DLD1 (cell line): Measurements from ENCODE around the gene TMEM272.

Experiments
- in situ Hi-C: cut with HindIII; loops from 2 replicates; pipeline ENCODE4 v1.10.0; 2017; ENCODE audit warnings: low sequenced_read_pairs

The TMEM272 gene

DNA sequence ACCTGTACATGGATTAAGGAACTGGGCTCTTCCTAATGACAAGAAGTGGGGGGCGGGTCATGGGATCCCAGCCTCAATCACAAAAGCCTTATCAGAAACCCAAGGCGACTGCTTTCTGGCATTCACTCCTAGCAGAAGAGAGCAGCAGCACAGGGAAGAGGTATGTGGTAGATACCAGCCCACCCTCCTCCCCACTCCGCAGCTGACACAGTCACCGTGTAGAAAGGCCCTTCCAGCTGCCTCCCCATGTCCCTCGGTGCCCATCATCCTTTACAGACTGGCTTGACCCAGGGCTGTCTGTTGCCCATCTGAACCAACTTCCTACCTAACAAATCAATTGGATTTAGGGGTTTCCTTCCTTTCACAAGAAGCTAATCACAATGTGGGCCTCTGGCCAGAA is 37.9 kb downstream of the TMEM272 start:
- in situ Hi-C loops: no loop called here

DNA sequence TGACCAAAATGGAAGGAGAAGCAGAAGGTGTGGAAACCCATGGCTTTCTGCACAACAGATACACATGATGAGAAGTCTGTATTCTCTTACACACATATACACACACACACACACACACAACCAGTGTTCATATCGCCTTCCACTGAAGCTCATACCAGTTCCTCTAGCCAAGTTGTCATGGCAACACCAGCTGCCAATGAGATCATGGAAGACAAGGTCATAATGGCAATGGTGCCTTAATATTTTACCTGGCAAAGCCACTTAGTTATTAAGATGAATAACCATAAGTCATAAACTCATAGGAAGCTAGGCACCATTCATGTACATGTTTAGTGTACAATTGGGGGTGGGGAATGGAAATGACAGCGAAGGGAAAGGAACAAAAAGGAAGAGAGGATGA is 38.4 kb downstream of the TMEM272 start:
- in situ Hi-C loops: no loop called here

DNA sequence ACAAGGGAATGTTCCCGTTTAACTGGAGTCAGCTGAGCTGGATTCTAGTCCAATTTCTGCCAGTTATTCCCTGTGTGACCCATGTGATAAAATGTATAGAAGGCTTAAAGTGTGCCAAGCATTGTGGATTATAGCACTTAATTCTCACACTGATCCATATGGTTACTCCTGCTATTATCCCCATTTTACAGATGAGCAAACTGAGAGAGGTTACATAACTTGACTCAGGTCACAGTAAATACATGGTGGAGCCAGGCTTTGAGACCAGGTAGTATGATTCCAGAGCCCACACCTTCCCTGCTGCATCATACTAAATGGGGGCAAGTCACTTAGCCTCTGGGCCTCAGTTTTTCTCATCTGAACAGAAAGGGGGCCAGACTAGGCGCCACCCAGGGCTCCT is 39.1 kb downstream of the TMEM272 start:
- in situ Hi-C loops: no loop called here

DNA sequence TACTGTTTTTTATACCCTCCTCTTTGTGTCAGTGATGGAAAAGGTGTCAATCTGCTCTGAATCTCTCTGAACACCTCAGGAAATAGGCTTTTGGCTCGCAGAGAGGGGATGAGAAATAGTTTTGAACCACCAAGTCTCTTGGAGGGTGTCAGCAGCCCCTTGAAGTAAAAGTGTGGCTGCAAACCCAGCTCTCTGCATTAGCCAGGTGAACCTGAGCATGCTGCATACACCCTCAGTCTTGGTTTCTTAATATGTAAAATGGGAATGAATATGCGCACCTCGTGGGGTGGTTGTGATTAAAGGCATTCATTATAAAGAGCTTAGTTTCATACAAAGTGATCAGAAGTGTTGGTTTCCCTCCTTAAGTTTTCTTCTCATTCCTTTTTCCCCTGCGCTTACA is 39.7 kb downstream of the TMEM272 start:
- in situ Hi-C loops: no loop called here

DNA sequence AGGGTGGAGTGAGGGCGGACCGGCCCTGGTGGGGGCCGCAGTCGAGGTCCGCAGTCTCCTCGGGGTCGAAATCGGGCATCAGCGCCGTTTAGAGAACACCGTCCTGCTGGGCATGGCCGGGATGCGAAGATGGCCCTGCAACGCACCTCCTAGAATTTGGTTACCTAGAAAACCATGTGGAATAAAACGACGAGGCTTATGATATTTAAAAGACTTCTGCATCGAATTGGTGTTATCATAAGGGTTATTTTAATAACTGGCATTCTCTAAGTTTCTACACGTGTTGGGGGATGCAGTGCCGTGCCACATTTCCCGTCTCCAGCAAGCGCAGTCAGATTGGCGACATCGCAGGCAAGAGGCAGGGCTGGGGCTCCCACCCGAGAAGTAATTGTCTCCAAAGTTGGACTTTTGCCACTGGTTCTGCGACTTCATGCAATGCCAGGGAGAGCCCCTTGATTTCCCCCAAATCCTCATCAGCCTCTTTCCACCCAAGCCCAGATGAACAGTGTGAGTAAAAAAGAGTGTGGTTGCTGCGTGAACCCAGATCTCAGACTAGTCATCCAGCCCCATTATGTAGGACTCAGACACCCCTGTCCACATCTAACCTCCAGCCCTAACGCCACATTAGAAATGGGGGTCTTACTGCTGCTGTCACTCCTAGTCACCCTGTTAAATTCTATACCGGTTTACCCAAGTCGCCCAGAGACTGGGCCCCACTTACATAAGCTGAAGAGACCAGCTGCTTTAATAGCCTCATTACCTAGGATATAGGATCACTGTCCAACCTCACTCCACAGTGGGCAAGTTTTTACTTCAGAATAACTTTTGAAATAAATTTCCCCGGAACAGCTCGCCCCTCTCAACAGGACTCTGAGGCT is 40.4 kb downstream of the TMEM272 start:
- in situ Hi-C loops: no loop called here

DNA sequence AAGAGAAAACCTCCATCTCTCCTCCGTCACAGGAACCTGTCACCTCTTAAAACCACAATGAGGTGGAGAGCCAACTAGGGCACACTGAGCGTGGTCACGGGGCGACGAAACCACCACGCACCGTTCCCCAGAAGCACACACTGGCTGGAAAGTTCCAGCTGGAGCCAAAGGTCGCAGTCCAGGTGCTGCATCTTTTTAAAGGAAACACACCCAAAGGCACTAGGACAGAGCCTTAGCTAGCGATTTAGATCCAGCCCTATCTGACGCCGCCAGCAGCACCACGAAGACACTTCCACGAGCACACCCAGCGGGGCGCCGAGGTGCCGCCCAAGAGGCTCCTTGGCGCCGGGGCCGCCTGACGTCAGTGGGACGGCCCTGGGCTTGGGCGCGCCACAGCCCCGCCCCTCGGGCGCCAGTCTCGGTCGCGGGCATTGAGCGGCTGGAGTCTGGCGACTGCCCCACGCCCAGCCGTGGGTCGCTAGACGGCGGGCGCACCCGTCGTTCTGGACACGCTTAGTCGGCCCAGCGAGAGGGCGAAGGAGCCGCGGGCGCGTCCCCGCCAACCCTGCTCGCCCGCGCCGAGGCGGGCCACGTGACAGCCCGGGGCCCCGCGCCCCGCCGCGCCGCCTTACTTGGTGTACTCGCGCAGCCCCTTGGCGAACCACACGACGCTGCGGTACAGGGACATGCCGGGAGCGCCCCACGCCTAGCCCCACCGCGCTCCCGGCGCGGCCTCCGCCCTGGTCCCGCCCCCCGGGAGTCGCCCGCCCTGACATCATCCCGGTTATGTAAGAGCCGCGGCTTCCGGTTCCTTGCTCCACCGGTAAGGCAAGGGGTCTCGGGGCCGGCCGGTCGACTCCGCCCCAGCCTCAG is 41.3 kb downstream of the TMEM272 start, which contains the start of gene DHRS12:
Gene DHRS12 (minus strand): TSS at position 742 of the 873 bp plus-strand sequence. CDS start 4,504 bp downstream, outside the sequence.
- in situ Hi-C loops: no loop called here

DNA sequence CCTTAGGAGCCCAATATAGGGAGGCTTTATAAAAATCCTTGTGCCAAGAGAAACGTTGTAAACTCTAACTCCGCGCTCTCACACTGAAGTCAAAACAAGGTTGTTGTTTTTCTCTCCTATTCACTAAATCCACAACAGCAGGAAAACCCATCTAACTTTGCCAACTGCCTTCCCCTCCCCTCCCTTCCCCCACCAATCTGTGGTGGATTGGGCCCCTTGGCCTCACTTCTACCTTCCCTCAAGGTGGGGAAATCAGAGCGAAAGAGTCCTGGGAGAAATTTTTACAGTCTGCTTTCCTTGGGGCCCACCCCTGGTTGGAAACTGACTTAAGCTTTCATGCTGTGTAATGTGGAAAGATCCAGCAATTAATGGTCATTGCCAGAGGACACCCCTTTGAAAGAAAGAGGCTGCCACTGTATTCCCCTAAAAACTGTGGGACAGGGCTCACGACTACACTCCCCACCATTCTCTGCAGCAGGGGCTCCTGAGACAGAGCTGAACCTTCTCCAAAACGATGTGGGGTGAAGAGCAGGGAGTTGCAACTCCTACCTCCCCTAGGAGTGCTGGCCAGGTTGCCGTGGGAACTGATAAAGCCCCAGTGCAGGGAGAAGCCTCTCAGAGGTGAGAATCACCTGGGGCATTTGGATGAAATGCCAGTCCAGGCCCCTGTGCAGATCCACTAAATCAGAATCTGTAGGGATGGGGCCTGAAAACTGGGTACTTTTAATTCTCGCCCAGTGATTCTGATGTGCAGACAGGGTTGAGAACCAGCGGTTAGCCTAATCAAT is 42.2 kb downstream of the TMEM272 start:
- in situ Hi-C loops: no loop called here

DNA sequence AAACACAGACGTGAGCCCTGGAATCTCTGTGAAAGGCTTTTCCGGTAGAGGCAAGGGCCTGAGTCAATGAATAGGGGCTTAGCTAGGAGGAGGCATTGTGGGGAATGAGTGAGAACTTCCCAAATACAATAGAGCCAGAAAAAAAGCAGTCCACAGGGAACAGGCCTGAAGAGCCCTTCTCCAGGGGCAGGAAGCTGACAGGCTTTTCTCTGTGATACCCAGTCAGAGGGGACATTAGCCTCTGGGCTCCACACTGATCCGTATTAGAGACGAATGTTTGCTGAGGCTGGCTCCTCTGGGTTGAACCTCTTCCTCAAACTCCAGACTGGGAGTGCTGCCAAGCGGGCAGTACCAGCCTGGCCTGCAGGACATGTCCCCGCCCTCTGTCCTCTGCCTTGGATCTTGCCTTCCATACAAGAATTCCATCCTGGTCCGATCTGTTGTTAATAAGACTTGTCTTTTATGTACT is 43.3 kb downstream of the TMEM272 start:
- in situ Hi-C loops: no loop called here

DNA sequence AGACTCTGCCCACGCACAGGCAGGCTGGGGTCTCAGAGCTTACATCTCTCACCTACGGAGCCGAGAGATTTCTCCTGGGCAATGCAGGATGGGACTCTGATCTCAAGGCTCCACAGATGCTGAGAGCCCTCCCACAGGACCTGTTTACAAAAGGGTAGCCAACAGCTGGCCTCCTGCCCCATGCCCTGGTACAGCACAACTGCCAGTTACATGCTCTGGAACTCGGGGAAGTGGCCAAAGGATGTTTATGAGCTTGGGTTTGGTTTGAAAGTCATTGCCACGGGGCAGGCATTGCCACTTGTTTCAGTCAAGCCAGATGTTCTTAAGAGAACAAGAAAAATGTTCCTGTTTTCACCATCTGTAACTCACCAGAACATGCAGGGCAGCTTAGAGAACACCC is 44.5 kb downstream of the TMEM272 start:
- in situ Hi-C loops: no loop called here

DNA sequence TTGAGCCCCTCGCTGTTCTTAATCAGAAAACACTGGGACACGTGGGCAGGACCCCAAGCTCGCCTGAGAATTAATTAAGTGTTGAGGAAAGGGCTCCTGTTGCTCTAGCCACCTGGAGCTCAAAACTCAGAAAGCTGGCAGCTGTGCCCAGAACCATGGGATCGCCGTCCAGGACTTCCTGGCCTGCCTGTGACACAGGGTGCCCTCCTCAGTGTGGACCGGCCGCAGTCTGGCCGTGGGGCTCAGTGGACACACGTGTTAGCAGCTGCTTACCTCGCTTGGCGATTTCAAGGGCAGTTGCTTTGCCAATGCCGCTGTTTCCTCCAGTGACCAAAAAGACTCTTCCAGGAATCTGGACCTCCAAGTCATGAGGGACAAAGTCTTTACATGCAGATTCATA is 45.7 kb downstream of the TMEM272 start:
- in situ Hi-C loops: no loop called here

DNA sequence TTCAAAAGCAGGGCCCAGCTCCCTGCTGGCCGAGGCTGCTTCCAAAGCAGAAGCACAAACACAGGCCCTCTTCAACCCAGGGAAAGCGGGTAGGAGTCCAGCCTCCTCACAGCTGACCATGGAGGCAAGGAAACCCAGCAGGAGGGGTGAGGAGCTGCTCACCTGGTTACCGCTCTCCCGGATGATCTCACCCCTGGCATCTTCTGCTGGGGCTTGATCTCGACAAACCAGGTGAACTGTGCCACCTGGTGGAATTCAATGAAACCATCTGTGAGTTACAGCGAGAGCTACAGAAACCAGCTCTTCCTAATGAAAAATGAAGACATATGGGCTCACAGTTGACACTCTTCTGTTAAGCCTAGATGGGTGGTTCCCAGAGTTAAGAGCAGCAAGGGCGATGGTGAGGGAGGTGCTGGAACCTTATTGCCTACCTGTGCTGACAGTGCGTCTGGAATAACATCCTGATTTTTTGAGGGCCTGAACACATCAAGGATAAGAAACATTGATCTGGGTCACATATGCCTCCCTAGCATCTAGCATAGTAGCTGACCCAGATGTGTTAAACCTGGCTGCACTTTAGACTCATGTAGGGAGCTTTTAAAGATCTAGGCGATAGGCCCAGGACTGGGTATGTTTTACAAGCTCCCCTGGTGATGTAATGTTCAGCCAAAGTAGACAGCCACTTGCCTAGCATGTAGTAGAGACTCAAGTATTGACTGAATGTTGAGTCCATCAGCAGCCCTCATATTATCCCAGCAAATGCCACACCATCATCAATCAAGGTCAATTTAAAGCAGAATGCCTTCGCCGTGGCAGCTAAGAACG is 47.1 kb downstream of the TMEM272 start:
- in situ Hi-C loops: no loop called here

DNA sequence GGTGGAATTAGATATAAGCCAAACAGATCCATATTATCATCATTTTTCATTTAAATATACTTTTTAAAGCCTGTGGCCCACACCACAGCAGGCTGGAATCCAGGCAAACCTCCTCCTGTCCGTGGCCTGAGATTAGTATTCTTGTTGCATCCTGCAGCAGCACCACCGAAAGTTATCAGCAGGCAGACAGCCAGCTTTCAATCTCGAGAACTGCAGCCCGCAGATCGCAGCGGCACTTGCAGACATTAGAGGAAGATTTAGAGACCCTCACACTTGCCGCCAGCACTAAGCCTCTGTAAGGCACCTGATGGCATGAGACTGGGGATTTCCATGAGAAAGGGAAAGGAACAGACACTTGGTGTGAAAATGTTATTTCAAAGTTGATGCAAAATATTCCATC is 48.4 kb downstream of the TMEM272 start:
- in situ Hi-C loops: no loop called here

DNA sequence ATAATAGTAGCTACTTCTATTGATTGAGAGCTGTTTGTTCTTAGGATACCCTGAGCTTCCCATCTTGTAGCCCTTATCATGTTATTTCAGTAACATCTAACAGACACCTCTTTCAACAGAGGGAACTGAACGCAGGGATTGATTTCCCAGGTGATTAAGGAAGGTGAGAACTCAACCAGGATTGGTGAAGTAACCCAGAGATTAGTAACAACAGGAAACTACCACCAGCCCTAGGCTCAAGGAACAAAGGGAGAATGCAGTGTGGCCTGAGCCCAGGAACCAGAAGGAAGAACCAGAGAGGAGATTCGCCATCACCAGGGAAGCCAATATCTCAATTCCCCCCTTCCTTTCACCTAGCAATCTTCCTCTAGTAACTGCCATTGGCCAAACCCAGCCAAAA is 49.6 kb downstream of the TMEM272 start:
- in situ Hi-C loops: no loop called here

DNA sequence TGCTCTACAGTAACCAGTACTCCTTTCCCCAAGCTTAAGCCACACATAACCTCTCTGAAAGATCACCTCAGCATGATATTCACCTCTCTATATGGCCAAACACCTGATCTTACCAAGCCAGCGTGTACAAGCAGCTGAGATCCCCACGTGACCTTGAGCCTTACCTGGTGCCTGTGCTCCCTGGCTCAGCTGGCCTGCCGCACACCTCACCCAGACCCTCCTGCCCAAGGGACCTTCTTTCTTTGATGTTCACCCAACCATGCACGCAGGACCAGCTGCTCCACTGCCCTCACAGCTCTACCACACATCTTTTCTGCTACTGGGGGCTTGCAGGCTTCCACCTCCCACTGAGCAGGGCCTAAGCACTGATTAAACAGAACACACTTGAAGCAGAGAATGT is 50.0 kb downstream of the TMEM272 start:
- in situ Hi-C loops: no loop called here

DNA sequence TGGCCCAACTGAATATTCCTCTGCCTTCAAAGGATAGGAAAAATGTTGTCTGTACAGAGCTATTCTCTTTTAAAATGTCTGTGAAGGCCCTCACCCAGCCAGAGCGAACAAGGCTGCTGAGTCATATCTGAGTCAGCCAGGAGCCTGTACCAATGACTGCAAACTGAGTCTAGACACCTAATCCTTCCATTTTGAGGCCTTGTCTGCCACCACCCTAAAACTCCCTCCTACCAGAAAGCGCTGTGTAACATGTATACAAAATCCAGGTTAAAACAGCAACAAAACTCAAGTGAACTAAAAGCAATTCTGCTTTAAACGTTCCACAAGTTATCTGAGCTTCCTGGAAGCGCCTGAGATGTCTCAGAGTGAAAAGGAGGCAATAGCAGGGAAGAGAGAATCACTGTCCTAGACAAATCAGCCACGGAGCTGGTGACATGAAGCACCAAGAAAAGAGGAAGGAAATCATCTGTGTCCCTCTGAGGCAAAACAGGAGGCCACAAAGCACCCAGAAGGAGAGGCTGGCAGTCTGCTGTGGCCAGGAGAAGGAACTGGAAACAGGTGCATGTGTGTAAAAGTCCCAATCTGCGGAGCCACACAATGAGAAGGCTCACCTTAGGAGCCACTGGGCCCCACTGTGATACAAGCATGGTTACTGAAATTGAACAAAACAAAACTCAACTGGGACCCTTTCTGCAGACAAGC is 51.3 kb downstream of the TMEM272 start:
- in situ Hi-C loops: no loop called here

DNA sequence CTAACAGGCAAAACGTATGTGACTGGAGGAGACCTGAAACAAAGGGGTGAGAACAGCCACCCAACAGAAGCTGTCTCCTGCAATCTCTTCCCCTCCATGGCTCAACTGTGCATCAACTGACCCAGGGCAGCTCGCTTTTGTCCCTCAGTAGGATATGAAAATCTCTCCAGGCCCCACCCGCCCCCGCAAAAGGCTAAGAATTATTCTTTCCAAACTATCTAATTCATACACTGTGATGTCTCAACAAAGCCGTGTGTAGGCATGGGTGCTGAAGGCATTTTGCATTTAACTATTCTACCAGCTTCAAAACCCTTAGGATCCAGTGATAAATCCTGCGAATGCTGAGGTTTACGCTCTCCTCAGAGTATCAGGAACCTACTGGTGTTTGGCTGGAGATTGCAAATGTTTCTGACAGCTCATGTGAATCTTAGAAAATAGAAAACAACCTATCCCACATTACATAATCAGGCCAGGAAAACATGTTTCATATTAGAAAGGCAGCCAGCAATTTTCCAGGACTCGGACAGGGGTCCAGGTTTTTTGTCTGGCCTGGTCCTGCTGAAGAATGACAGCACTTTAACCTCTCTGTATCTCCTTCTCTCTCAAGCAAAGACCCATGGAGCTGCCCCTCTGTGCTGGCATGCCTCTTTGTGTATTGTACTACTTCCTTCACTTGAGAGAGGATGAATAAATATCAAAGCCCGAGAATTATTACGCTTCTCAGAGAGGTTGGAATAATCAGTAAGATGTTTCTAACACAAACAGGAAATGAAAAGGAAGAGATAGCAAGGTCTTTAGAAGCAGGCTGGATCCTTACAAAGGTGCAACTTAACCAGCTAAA is 58.3 kb downstream of the TMEM272 start:
- in situ Hi-C loops: no loop called here

DNA sequence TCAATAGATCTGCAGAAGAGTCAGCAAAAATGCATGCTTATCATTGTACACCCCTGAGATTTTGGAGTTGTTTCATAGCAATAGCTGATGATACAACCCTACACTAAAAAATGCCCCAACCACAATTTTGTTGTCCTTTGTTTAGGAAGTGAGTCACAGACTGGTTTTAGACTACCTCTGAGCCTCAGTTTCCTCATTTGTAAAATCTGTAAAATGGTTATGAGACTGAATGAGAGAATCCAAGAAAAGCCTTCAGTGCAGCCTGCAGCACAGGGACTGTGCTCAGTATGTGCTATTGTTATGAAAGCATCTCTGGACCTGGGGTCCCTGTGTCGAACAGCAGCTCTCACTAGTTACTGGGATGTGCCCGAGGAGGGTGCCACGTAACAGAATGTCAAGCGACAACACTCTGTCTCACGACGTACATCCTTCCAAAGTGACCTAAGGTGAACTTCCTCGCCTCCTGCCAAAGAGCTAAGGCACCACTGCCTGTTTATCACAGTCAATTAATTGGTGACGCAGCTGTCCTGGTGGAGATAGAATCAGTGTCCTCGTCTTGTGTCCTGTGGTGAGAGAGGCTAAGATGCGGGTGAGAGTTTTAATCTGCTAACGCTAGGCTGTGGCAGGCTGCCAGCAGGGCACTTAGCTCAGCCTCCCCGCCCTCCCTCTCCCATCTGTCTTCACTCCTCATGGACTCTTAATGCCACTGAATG is 59.1 kb downstream of the TMEM272 start:
- in situ Hi-C loops: no loop called here

DNA sequence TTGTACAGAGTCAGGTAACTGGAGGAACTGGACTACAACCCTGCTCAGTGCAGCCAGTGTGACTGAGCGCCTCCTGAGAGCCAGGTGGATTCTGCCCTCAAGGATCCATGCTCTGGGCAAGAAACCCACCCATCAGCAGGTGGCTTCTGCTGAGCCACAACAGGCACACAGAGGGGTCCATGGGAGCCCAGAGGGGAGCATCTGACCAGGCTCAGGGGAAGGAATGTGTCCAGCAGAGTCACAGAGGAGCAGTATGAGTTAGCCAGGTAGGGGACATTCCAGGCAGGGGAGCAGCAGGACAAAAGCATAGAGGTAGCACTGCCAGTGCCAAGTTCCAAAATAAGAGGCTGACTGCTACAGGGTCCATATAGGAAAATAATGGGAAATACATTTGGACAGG is 60.9 kb downstream of the TMEM272 start:
- in situ Hi-C loops: no loop called here
